ENCODE results near the gene DCTN2.
A peak's percentile ranks its signal among the peaks of the same experiment; 100 is the strongest.

The DCTN2 gene

DNA sequence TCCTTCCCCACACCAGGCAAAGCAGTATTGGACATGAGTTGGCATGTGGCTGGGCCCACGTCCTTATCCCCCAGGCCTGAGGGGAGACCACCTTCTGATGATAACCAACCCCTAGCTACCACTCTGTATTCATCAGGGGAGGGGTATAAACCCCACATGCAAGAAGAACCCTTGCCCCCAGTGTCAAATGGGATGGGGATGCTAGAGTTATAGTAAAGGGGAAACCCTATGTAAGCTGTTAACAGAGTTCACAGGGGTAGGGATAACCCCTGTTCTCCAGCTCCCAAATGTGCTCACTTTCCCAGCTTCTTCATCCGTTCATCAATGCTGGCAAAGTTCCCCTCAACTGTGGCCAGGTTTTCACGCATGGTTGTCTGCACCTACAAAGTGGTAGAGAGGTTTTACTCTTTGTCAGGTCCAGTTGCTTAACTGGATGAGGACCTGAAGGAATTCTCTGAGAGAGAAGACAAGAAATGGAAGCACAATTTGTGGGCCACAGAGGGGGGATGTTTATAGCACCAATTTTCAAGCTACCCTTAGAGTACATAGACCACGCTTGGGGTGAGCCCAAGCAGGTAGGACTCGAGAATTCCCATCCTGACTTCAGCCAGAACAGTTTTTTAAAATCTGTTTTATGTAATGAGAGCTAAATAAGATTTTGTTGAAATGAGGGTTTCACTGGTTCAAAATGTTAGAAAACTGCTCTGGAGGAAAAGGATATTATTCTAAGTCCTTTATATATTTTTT lies 16.4 kb downstream of the DCTN2 start:
- no peaks in the 10 kb centered on the region for H3K27me3 Mint-ChIP-seq
- no peaks in the 10 kb centered on the region for H3K9me3 Mint-ChIP-seq
- no peaks in the 10 kb centered on the region for H3K4me1 Mint-ChIP-seq
- no peak overlapping the region for H3K4me3 Mint-ChIP-seq
- ATAC-seq (no peak), DNase-seq (no peak)
- no peak overlapping the region for H3K27ac Mint-ChIP-seq
- H3K36me3 Mint-ChIP-seq (ENCODE audit: low read depth), result peaks cover 30% of the 10 kb centered on the region

DNA sequence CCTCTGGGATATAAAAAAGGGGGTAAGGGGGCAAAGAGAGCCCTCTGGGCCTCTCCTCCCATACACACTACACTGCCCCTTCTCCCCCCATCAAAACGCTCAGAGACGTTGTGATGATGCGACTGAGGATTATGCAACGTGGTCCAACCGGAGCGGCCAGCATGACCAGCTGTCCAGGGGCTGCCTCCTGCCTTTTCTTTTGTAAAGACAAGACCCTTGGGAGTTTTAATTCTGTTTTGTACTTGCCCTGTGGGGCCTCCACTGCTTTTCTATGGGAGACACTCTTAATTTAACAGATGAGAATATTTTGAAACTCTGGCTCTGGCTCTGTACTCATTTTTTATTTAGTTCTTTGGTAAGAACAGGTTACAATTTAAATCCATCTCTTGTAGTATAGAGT lies 17.2 kb downstream of the DCTN2 start:
- H3K4me1 Mint-ChIP-seq, result peaks cover 2% of the 10 kb centered on the region
- H3K36me3 Mint-ChIP-seq (ENCODE audit: low read depth), result peaks cover 32% of the 10 kb centered on the region
- no peaks in the 10 kb centered on the region for H3K9me3 Mint-ChIP-seq
- DNase-seq (no peak), ATAC-seq (no peak)
- no peak overlapping the region for H3K4me3 Mint-ChIP-seq
- H3K27me3 Mint-ChIP-seq, result no peaks in the 10 kb centered on the region
- H3K27ac Mint-ChIP-seq, result no peak overlapping the region

DNA sequence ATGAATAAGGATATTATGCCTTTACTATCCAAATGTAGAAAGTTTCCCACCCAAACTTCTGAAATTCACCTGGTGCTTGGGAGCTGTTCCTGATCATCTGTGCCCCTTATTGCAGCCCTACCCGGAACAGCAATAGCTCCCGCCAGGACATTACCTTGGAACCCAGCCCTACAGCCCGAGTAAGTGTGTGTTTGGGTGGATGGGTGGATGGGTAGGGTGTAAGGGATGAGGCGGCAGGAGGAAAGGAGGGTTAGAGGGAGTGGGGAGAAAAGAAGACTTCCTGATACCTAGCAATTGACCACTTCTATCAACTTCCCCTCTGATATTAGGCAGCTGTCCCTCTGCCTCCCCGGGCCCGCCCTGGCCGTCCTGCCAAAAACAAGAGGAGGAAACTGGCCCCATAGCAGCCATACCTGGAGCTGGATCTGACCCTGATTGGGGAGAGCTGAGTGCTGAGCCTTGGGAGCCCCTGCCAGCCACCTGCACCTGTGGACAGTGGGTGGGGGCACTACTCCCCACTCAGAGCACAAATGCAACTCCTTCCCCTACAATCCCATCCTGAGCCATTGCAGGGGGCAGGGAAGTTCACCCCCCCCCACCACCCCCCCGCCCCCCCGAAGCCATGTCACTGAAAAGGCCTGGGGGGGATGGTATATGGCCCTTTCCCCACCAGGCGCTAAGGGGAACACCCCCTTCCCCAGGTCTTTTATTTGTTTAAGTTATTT lies 18.0 kb downstream of the DCTN2 start:
- Mint-ChIP-seq H3K4me3 (no peak overlapping the region), H3K27me3 (no peaks in the 10 kb centered on the region), H3K9me3 (no peaks in the 10 kb centered on the region), H3K27ac (peak overlapping the region; percentile 18), H3K36me3 (ENCODE audit: low read depth) (peaks cover 27% of the 10 kb centered on the region), H3K4me1 (peaks cover 11% of the 10 kb centered on the region)
- no peak for DNase-seq
- ATAC-seq, result no peak

DNA sequence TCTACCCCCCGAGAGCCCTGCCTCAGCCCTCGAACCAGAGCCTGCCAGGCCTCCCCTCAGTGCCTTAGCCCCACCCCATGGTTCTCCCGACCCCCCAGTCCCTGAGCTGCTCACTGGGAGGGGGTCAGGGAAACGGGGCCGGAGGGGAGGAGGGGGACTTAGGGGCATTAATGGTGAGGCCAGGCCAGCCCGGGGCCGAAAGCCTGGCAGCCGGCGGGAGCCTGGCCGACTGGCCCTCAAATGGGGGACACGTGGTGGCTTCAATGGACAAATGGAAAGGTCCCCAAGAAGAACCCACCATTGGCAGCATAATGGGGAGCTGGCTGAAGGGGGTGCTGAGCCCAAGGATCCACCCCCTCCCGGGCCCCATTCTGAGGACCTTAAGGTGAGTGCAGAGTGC lies 18.8 kb downstream of the DCTN2 start:
- H3K4me1 Mint-ChIP-seq, result peaks cover 19% of the 10 kb centered on the region
- peaks cover 25% of the 10 kb centered on the region for H3K36me3 Mint-ChIP-seq (ENCODE audit: low read depth)
- no peaks in the 10 kb centered on the region for H3K9me3 Mint-ChIP-seq
- H3K4me3 Mint-ChIP-seq, result no peak overlapping the region
- ATAC-seq (no peak), DNase-seq (no peak)
- no peaks in the 10 kb centered on the region for H3K27me3 Mint-ChIP-seq
- H3K27ac Mint-ChIP-seq, result no peak overlapping the region

DNA sequence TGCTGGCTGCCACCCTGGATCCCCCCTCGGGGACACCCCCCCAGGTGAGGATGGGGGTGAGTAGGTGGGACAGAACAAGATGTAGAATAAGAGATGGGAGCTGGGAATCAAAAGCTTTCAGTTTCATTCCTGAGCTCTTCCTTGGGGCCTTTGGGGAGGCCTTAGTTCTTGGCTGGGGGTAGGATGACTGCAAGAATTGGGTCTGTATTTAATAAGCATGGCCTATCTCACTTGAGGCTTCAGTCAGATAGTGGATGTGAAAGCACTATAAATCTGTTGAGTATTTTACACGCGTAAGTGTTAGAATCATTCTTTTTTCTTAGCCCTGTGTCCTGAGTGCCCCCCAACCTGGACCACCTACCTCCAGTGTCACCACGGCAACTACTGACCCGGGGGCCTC lies 19.8 kb downstream of the DCTN2 start:
- no peaks in the 10 kb centered on the region for H3K27me3 Mint-ChIP-seq
- peaks cover 21% of the 10 kb centered on the region for H3K4me1 Mint-ChIP-seq
- DNase-seq (no peak), ATAC-seq (no peak)
- H3K27ac Mint-ChIP-seq, result no peak overlapping the region
- no peaks in the 10 kb centered on the region for H3K9me3 Mint-ChIP-seq
- H3K36me3 Mint-ChIP-seq (ENCODE audit: low read depth), result peaks cover 20% of the 10 kb centered on the region
- H3K4me3 Mint-ChIP-seq, result no peak overlapping the region

DNA sequence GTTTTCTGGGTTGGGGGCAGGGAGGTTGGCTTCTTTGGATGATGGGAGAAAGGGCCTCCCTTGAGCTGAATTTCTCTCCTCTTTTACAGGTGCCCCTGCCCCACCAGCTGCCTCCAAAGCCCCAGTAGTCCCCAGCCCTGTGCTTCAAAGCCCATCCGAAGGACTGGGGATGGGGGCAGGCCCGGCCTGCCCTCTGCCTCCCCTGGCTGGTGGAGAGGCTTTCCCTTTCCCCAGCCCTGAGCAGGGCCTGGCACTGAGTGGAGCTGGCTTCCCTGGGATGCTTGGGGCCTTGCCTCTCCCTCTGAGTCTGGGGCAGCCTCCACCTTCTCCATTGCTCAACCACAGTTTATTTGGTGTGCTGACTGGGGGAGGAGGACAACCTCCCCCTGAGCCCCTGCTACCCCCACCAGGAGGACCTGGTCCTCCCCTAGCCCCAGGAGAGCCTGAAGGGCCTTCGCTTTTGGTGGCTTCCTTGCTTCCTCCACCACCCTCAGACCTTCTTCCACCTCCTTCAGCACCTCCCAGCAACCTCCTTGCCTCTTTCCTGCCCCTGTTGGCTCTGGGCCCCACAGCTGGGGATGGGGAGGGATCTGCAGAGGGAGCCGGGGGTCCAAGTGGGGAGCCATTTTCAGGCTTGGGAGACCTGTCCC lies 20.4 kb downstream of the DCTN2 start:
- H3K9me3 Mint-ChIP-seq, result no peaks in the 10 kb centered on the region
- no peak overlapping the region for H3K27ac Mint-ChIP-seq
- DNase-seq (no peak), ATAC-seq (no peak)
- H3K4me3 Mint-ChIP-seq, result no peak overlapping the region
- H3K4me1 Mint-ChIP-seq, result peaks cover 27% of the 10 kb centered on the region
- H3K36me3 Mint-ChIP-seq (ENCODE audit: low read depth), result peaks cover 20% of the 10 kb centered on the region
- peaks cover 2% of the 10 kb centered on the region for H3K27me3 Mint-ChIP-seq

DNA sequence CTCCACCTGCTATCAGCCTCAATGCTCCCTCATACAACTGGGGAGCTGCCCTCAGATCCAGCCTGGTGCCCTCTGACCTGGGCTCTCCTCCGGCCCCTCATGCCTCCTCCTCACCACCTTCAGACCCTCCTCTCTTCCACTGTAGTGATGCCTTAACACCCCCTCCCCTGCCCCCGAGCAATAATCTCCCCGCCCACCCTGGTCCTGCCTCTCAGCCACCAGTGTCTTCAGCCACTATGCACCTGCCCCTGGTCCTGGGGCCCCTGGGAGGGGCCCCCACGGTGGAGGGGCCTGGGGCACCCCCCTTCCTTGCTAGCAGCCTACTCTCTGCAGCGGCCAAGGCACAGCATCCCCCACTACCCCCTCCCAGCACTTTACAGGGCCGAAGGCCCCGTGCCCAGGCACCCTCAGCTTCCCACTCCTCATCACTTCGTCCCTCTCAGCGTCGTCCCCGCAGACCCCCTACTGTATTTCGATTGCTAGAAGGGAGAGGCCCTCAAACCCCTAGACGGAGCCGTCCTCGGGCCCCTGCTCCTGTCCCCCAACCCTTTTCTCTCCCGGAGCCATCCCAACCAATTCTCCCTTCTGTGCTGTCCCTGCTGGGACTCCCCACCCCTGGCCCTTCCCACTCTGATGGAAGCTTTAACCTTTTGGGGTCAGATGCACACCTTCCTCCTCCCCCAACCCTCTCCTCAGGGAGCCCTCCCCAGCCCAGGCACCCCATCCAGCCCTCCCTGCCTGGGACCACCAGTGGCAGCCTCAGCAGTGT lies 21.2 kb downstream of the DCTN2 start:
- Mint-ChIP-seq H3K27me3 (peaks cover 2% of the 10 kb centered on the region), H3K27ac (no peak overlapping the region), H3K36me3 (ENCODE audit: low read depth) (peaks cover 20% of the 10 kb centered on the region), H3K4me1 (peaks cover 35% of the 10 kb centered on the region), H3K9me3 (no peaks in the 10 kb centered on the region), H3K4me3 (no peak overlapping the region)
- ATAC-seq (no peak), DNase-seq (no peak)

DNA sequence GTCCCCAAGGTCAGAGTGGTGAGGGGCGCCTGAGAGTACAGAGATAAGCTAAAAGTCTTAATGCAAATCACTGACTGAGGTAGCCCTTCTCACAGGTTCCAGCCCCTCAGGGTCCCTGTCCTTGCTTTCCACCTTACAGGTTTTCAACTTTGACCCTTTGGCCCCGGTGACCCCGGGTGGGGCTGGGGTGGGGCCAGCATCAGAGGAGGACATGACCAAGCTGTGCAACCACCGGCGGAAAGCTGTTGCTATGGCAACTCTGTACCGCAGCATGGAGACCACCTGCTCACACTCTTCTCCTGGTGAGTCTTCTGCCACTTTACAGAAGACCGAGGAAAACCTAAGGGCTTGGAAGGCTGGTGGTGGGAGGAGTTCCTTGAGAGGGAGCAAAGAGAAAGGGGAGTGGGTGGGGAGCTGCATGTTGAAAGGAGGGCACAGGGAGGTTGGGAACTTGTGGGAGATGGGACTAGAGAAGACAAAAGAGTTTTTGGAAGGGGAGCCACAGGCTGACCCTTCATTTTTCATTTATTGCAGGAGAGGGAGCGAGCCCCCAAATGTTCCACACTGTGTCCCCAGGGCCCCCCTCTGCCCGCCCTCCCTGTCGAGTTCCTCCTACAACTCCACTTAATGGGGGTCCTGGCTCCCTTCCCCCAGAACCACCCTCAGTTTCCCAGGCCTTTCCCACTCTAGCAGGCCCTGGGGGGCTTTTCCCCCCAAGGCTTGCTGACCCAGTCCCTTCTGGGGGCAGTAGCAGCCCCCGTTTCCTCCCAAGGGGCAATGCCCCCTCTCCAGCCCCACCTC lies 22.0 kb downstream of the DCTN2 start:
- peaks cover 39% of the 10 kb centered on the region for H3K4me1 Mint-ChIP-seq
- no peak for ATAC-seq

DNA sequence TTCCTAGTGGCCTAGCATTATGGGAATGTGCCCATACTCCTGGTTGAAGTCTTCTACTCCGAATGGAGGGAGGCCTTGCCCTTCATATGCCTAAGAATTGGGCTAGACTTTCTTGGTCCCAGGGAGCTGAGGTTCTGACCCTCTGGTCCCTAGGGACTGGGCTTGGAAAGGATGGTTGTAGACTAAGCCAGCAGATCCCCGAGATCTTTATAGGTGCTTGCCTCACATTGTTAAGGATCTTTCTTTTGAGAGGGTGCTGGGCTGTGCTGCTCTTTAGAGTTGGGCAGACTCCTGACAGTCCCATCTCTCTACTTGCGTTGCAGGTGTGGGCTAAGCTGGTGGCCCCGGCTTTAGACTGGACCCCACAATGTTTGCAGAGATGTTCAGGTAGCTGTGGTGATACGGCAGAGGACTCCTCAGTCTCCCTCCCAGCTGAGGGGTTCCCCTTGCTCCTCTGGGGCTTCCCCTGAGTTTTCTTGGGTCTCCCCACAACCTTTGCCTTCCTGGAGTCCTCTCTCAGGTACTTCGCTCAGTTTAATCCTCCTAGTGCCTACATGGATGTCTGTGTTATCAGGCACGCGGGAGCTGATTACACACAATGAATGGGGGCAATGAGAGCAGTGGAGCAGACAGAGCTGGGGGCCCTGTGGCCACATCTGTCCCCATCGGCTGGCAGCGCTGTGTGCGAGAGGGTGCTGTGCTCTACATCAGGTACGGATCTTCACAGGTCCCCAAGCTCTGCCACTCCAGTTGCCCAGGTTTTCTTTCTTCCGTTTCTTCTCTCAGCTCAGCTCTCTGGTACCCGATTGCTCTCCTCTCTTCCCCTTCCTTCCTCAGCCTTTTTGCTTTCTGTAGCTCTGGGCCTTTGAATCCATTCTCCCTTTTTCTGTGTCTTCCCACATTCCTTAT lies 23.0 kb downstream of the DCTN2 start:
- peaks cover 25% of the 10 kb centered on the region for H3K36me3 Mint-ChIP-seq (ENCODE audit: low read depth)
- H3K9me3 Mint-ChIP-seq, result no peaks in the 10 kb centered on the region
- ATAC-seq, result no peak
- peak overlapping the region; percentile 95 for H3K4me3 Mint-ChIP-seq
- H3K4me1 Mint-ChIP-seq, result peaks cover 44% of the 10 kb centered on the region
- DNase-seq, result no peak
- H3K27ac Mint-ChIP-seq, result peak overlapping the region; percentile 87
- H3K27me3 Mint-ChIP-seq, result peaks cover 2% of the 10 kb centered on the region

More for the DNA sequence above, 22.0 kb downstream of the DCTN2 start:
- H3K36me3 Mint-ChIP-seq (ENCODE audit: low read depth), result peaks cover 18% of the 10 kb centered on the region
- peak overlapping the region; percentile 95 for H3K4me3 Mint-ChIP-seq
- no peaks in the 10 kb centered on the region for H3K9me3 Mint-ChIP-seq
- DNase-seq, result no peak
- no peak overlapping the region for H3K27ac Mint-ChIP-seq
- peaks cover 2% of the 10 kb centered on the region for H3K27me3 Mint-ChIP-seq

DNA sequence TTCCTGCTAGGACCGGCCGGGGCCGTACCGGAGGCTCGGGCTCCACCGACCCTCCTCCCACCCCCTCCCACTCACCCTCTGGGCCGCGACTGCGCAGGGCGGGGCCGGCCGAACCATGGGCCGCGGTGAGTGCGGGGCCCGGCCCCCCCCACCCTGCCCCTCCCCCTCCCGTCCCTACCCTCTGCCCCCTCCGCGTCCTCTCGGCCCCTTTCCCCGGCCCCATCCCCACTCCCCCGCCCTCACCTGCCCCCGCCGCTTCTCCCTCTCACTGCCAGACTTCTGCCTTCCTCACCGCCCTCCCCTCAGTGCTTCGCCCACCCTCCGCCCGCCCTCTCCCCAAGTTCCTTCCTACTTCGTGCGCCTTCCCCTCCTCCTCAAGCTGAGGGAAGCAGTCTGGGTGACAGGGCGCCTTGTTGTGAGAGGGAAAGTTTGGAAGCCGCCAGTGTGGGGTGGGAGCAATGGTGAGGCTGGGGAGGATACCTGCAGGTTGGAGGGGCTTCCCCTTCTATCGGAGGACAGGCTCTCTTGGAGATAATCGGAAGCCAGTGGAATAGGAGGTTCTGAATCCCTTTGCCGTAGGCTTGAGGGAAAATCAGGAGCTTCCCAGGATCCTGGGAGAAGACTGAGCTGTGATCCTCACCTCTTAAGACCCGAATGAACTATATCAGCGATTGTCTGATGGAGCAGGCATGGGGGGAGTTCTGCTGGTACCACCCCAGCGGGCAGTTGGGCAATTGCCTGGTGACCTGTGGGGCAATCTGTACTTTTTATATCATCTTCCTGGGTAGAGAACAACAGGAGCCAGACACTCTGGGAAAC lies 23.9 kb downstream of the DCTN2 start:
- H3K4me3 Mint-ChIP-seq, result peak overlapping the region; percentile 95
- peaks cover 2% of the 10 kb centered on the region for H3K27me3 Mint-ChIP-seq
- ATAC-seq (no peak), DNase-seq (peak; percentile 51)
- peaks cover 30% of the 10 kb centered on the region for H3K36me3 Mint-ChIP-seq (ENCODE audit: low read depth)
- H3K4me1 Mint-ChIP-seq, result peaks cover 52% of the 10 kb centered on the region
- no peaks in the 10 kb centered on the region for H3K9me3 Mint-ChIP-seq
- H3K27ac Mint-ChIP-seq, result peak overlapping the region; percentile 87

DNA sequence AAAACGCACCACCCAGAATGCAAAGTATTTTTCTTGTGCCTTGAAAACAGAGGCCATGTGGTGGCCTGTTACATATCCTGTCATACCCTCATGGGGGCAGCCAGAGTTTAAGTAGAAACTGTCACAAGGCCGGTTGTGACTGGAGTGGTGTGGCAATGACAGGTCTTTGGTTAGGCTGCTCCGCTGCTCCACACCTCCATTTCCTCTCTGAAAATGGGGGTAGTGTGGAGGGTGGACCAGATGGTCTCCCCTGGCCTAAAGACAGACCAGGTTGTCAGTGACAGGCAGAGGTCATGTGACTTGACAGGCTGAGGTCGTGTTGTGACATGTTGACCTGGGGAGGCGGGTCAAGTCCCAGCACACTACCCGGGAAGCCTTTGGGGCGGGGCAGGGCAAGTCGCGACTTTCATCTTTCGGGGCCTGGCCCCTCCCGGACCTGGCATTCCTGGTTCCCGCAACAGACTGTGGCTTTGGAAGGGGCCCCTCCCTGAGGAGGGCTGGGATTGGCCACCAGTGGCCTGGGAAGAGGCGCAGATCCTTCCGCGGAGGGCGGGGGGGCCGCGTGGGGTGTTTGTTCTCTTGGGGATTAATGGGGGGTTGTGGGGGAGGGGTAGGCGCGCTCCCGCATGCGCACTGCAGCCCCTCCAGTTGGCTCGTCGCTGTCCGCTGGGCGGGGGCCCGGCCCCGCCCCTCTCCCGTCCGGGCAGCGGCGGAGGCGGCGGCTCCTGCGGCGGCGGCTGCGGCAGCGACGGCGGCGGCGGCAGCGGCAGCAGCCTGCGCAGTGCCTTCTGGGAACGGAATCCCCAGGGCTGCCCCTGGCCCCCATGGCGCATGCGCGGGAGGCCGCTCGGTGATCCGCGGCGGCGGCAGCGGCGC lies 24.7 kb downstream of the DCTN2 start, which contains the start of gene MBD6:
MBD6 (plus strand) TSS at position 814 of the 876 bp plus-strand sequence. CDS start 1,480 bp downstream, outside the sequence.
- H3K4me1 Mint-ChIP-seq, result peaks cover 58% of the 10 kb centered on the region

More for the DNA sequence above, 24.7 kb downstream of the DCTN2 start, which contains the start of gene MBD6:
- Mint-ChIP-seq H3K9me3 (no peaks in the 10 kb centered on the region), H3K27me3 (peaks cover 2% of the 10 kb centered on the region), H3K36me3 (ENCODE audit: low read depth) (peaks cover 34% of the 10 kb centered on the region), H3K27ac (peak within 1 kb of the TSS; percentile 98), H3K4me3 (peak within 1 kb of the TSS; percentile 95)
- peak; percentile 30 for ATAC-seq
- DNase-seq, result peak; percentile 92

All from activated naive CD8-positive, alpha-beta T cell treated with anti-CD3 and anti-CD28 coated beads, Interleukin-2, amount 50 U/mL, for 24 hours (primary cell).